Activated CD4-positive, alpha-beta T cell treated with anti-CD3 and anti-CD28 coated beads, Interleukin-2, amount 50 U/mL, for 24 hours (primary cell): ENCODE data around the gene STOX2.

ENCODE experiments used
- DNase-seq, 2 donors: peaks; one replicate each; pipeline ENCODE4 v3.0.0-alpha.2; 2020; ENCODE audit warnings: low read depth in 1 of 2, low spot score in 1 of 2

The STOX2 gene

DNA sequence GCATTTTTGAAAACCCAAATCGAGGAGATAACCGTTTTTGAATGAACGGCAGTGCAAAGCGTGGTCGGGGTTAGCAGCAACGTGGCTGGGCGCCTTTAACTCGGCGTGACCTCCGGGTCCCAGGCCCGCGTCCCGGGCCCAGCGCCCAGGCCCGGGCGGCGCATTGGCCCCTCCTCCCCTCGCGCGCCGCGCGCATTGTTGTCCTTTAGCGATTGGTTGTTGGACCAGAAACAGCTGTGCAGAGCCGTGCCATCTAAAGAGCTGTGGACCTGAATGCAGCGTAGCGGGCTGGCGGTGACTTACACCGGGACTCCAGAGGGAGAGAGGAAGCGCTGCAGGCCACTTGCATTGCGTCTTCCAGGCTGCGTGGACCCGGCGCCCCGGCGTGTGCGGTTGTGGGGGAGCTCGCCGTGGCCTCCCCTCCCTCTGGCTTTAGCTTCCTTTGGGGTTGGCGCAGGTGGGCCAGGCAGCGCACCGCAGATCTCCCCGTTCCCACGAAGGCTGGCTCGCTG lies at the start of gene STOX2:
STOX2 (plus strand) TSS at position 227 of the 512 bp plus-strand sequence. CDS start 1,484 bp downstream, outside the sequence.
- DNase-seq = no peak

- DNase-seq = no peak
Observed at GRCh38 chr4:183855323-183856190, 49.5 kb upstream of the STOX2 start.

DNA sequence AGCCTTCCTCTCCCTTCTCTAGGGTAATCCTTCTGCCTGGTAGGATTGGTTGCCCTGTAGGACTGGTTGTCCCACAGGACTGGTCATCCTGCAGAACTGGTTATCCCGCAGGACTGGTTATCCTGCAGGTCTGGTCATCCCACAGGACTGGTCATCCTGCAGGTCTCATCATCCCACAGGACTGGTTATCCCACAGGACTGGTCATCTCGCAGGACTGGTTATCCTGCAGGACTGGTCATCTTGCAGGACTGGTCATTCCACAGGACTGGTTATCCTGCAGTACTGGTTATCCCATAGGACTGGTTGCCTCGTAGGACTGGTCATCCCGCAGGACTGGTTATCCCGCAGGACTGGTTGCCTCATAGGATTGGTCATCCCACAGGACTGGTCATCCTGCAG lies 48.1 kb upstream of the STOX2 start:
- DNase-seq = no peak

DNA sequence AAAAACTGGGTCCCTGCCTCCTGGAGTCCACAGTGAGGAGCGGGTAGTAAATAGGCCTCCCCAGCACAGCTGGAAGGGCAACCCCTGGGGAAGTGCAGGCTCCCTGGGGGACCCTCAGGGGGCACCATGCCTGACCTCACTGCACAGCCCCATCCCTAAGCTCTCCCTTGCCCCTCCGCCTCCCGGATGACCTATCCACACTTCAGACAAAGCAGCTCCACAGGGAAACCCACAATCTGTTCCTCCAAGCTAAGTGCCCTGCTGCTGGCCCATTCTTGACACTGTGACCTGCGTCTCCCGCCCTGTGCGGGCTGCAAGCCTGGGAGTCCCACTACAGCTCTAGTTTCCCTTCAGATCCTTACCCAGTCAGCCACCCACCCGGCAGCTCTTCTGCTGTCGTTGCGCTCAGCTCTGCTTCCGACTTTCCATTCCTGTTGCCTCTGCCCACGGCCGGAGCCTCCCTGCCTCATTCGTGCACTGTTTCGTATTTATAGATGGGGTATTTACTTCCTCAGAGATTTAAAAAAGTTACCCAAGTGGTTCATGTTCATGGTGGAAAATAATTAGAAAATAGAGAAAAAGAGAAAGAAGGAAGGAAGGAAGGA lies 47.0 kb upstream of the STOX2 start:
- no peak for DNase-seq

- no peak for DNase-seq
Observed at GRCh38 chr4:183860119-183860518, 45.0 kb upstream of the STOX2 start.

DNA sequence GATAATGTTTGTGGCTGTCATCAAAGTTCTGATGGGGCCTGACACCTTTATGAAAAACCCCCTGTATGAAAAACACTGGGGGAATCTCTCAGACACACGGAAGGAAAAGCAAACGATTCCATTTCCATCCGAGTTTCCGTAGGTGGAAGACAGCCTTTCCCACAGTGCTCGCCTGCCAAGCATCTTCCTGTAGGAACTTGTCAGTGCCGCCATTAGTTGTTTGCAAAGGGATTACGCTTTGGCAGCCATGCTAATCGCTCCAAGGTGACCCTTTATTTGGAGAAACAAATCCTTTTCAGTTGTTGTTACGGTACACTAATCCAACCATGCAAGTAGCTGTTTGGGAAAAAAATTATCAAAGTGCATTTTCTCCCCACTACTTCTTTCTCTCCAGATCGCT lies 44.4 kb upstream of the STOX2 start:
- no peak for DNase-seq

DNA sequence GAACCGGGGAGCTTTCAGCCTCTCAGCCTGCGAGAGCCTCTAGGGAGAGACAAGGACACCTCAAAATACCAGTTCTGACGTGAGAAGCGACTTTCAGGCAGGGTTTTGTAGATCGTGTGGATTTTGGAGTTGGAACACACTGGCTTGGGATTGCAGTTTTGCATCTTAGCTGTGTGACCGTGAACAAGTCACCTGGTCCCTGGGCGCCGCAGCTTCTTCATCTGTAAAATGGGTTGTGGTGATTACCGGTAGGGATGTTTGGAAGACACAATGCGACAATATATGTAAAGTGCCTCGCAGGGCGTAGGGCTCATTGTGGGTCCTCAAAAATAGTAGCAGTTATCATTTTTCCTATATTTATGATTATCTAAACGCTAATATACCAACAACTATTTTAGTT lies 43.7 kb upstream of the STOX2 start:
- no peak for DNase-seq

DNA sequence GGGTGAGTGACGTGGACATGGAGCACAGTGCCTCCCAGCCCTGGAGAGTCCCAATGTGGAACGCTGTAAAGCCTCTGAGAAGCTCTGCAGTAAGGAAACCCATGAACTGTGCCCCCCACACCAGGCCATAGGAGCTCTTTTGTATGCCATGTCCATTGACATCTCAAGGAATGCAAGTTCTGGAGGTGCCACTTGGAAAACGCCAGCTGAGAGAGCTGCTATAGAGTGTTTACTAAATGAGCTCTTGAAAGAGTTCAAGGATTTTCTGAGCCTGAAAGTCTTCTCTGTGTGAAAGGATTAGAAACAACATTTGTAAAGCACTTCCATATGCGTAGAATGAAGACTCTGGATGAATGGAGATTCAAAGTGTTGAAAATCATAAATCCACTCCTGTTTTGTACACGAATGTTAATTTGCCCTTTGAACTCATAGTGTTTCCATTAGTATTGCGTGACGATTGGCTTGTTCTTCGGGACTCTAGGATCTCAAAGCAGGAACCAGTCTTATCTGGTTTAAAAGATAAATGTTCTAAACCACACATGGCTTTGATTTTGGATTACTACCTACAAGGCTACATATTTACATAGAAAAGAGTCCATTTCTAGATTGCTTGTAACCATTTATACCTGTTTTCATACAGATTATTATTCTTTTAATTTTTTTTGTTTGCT lies 41.8 kb upstream of the STOX2 start:
- DNase-seq = no peak

- DNase-seq = no peak
Observed at GRCh38 chr4:183867247-183867646, 37.9 kb upstream of the STOX2 start.

DNA sequence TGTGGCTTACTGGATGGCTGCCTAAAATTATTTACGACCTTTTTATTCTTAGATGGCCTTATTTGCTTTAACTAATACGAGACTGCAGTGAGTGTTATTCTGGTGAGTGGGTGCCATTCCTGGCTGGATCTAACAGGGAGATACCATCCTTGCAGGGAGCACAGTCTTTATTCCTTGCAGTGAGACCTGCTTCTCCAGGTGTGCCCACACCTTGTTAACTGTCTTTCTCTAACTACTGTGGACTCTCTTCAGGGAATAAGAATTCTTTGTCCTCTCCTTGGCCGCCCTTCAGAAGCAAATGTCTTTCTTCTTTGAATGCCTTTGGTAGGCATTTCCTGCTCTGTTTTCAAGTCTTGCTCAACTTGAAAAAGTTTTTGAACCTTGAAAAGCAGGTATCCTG lies 34.1 kb upstream of the STOX2 start:
- DNase-seq = no peak

GRCh38 chr4:183871581-183871980 lies 33.5 kb upstream of the STOX2 start:
- no peak for DNase-seq

- DNase-seq = no peak
Observed at GRCh38 chr4:183872531-183872930, 32.6 kb upstream of the STOX2 start.

GRCh38 chr4:183873409-183874185 lies 31.5 kb upstream of the STOX2 start:
- no peak for DNase-seq

DNA sequence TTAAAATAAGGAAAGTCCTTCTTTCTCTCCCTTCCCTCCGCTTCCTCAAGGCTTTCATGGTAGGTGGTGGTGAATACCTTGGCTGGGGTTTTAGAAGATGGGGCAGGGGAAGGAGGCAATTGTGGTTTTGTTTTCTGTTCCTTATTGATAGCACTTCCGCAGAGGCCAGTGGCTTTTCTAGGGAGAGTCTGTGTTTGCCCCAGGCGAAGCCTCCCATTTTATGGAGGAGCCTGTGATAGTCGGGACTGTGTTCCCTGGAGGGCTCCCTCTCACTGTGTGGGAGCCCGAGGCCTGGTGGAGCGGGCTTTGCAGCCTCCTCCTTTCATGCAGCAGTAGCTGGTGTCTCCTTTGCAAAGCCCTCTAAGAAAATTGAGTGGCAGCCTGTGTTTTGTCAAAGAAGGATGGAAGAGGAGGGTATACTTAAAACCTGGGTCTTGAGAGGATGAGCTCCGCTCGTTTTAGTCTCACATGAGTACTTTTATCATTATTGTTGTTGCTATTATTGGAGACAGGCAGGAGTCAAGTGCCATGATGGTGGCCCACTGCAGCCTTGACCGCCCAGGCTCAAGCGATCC lies 29.8 kb upstream of the STOX2 start:
- DNase-seq = no peak

DNA sequence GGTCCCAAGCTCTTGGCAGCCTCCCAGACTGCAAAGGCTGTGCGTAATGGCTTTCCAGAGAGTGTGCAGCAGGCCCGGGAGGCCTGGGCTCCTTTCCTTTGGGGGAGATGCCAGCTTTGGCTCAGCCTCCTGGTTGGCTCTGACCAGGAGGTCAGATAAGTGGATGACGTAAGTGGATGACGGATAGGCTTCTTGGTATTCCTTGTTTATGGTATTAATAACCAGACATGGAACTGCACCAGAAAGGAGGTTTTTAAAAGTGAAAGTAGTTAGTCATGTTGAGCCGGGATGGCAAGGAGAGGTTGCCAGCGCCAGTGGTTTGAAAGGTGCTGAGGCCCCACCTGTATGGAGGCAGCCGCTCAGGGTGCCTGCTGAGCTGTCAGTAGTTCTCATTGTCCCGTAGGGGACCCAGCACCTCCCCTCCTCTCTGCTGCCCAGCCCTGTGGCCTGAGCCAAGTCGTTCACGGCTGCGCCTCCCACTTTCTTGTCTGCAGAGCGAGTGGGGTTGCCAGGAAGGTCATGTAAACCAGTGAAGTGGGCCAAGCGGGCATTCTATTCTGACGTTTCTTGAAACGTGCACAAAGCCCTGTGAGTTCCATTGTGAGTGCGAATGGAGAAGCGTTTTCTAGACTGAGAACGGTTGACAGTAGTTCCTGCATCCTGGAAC lies 28.7 kb upstream of the STOX2 start:
- DNase-seq = no peak

DNA sequence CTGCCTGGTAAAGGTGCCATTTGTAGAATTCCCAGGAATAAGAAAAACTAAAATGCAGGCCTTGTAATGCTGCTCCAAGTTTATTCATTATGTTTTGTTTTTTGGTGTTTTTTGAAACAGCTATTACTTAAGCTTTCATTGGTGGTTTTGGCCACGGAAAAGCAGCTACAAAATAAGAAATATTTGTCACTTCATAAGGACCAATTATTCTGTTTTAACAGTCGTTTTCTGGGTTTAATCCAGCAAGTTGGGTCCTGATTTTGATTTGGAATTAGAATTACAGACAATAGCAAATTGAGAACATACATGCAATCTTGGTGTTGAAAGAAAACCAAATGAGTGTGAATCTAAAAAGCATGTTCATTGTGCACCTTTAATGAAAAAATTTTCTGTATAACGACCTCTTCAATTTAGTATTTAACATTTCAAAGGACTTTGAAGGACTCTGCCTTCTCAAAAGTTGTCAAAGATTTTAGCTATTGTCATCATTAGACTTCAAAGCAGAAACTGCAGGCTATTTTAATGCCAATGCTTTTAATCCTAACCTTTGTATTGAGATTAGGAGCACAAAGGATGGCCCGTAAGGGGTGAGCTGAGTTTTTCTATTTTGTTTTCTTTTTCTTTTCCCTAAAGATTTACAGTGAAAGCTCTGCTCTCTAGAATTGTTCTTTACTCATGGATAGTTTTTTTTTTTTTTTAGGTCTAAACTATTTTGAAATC lies 26.7 kb upstream of the STOX2 start:
- no peak for DNase-seq

- no peak for DNase-seq
Observed at GRCh38 chr4:183885205-183885720, 19.8 kb upstream of the STOX2 start.

GRCh38 chr4:183887351-183887750 lies 17.8 kb upstream of the STOX2 start:
- no peak for DNase-seq

DNA sequence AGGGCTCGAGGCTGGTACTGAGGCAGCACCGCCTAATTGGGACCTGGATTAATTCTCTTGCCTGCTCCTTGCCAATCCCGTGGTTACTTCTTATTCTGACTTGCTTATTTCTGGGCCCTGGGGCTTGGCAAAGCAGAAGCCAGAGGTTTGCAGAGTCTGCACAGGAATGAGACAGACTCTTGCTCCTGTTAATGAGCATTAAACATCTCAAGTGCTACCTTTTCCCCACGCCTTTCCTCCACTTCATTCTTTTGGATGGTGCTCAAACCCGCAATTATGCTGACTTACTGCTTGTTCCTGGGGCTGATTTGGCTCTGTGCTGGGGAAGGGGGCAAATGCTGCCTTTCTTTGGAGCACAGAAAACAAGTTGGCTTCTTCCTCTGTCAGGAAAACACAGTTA lies 16.5 kb upstream of the STOX2 start:
- no peak for DNase-seq
